HG02973 (cell line): ENCODE measurements around the gene HADH.
A peak's percentile ranks its signal among the peaks of the same experiment; 100 is the strongest.
"Not testable (repeated sequence)": the region's sequence is repeated elsewhere in the genome, so short reads cannot be mapped to it uniquely, and the experiment has no call there.

Source experiments
- ATAC-seq: cut with Tn5 transposase; IDR thresholded peaks from one replicate; pipeline ENCODE4 v1.9.1; 2021; ENCODE audit warnings: moderate library complexity; ENCODE audit not compliant: unreplicated experiment

Gene HADH

GRCh38 chr4:107989537-107990386, at the start of gene HADH:
Gene HADH (plus strand): TSS chr4:107989889. CDS start chr4:107989933, 44 bp downstream.
- peak; percentile 97 for ATAC-seq

GRCh38 chr4:107945809-107946208, 43.9 kb upstream of the HADH start:
- no peak for ATAC-seq

- ATAC-seq: no peak
These were observed 38.7 kb upstream of the HADH start for GRCh38 chr4:107950746-107951540.

- no peak for ATAC-seq
These were observed 38.1 kb upstream of the HADH start for GRCh38 chr4:107951551-107951950.

GRCh38 chr4:107956011-107956410, 33.7 kb upstream of the HADH start:
- ATAC-seq: no peak

- no peak for ATAC-seq
These were observed 22.8 kb upstream of the HADH start for GRCh38 chr4:107966903-107967302.

GRCh38 chr4:107967519-107967918, 22.2 kb upstream of the HADH start:
- ATAC-seq: not testable (repeated sequence)

- not testable (repeated sequence) for ATAC-seq
These were observed 21.8 kb upstream of the HADH start for GRCh38 chr4:107967921-107968320.

GRCh38 chr4:107970063-107970798, 19.5 kb upstream of the HADH start:
- no peak for ATAC-seq

- ATAC-seq: no peak
These were observed 17.1 kb upstream of the HADH start for GRCh38 chr4:107972605-107973004.

GRCh38 chr4:107974523-107974922, 15.2 kb upstream of the HADH start:
- no peak for ATAC-seq

GRCh38 chr4:107977482-107977881, 12.2 kb upstream of the HADH start:
- ATAC-seq: no peak

GRCh38 chr4:107977966-107978705, 11.6 kb upstream of the HADH start:
- ATAC-seq: no peak

GRCh38 chr4:107978716-107979451, 10.8 kb upstream of the HADH start:
- ATAC-seq: no peak

GRCh38 chr4:107987916-107988762, 1.6 kb upstream of the HADH start:
- ATAC-seq: no peak

GRCh38 chr4:107988763-107989035, 990 bp upstream of the HADH start:
- ATAC-seq: no peak

GRCh38 chr4:107989162-107989536, 540 bp upstream of the HADH start:
- no peak for ATAC-seq

GRCh38 chr4:107991945-107992630, 2.4 kb downstream of the HADH start:
- no peak for ATAC-seq

- peak; percentile 23 for ATAC-seq
These were observed 4.3 kb downstream of the HADH start for GRCh38 chr4:107993969-107994368.
